Breast epithelium (tissue), 4 donors: ENCODE data around the gene C4BPA. TPM values are rescaled to one million over a fixed set of nuclear protein-coding genes. Genes with fewer than 3 reads are reported as not detected.

Source experiments
- DNase-seq, 2 donors: peaks; one replicate each; pipeline ENCODE4 v3.0.0-alpha.2; 2019; ENCODE audit warnings: low spot score in 2 of 2
- H3K27ac ChIP-seq, 2 donors: fragments of 200-600 bp; sonication (generic) in 1 of 2; one replicate each; pipeline ENCODE4 v1.5.1; 2016 to 2019; ENCODE audit warnings: mild to moderate bottlenecking in 1 of 2
- H3K27me3 ChIP-seq, 2 donors: fragments of 200-600 bp; sonication (generic) in 1 of 2; one replicate each; pipeline versions ENCODE4 v1.5.1 to v1.6.0; 2017 to 2019; ENCODE audit warnings: control low read depth in 1 of 2, mild to moderate bottlenecking in 1 of 2
- H3K36me3 ChIP-seq: fragments of 200-600 bp; one replicate; pipeline ENCODE4 v1.5.1; 2019
- H3K4me1 ChIP-seq, 2 donors: fragments of 200-600 bp; sonication (generic); one replicate each; pipeline ENCODE4 v1.5.1; 2016 to 2019; ENCODE audit warnings: control low read depth in 1 of 2
- H3K4me3 ChIP-seq, 3 donors: fragments of 200-600 bp; sonication (generic); 1 replicate in 2 of 3; 2 replicates in 1 of 3; pipeline ENCODE4 v1.5.1; 2016 to 2019; ENCODE audit warnings: mild to moderate bottlenecking in 3 of 3, moderate library complexity in 2 of 3
- H3K9me3 ChIP-seq, 2 donors: fragments of 200-600 bp; sonication (generic) in 1 of 2; one replicate each; pipeline ENCODE4 v1.5.1; 2016 to 2019; ENCODE audit warnings: control low read depth in 1 of 2
- POLR2A ChIP-seq: fragments of 450-650 bp; IDR thresholded peaks from one replicate; pipeline ENCODE4 v1.6.1; 2016; ENCODE audit warnings: antibody characterized with exemption, mild to moderate bottlenecking, moderate library complexity
- POLR2AphosphoS5 ChIP-seq, 3 donors: sonication (generic); formaldehyde crosslinking; IDR thresholded peaks; one replicate each; pipeline ENCODE4 v1.6.1; 2017; ENCODE audit warnings: antibody characterized with exemption in 3 of 3
- intact Hi-C: fragments of 100-400 bp; cut with DNase I; formaldehyde crosslinking; loops from one replicate; pipeline ENCODE4 v1.15.1; 2023; ENCODE audit warnings: low total_unique reads
- total RNA-seq, 3 donors: library from RNA; depleted of rRNA; stranded (reverse); fragments of >200 nt; gene quantifications; one replicate each; pipeline ENCODE4 v1.1.0, GENCODE V29; 2016
- TF ChIP-seq, protein P1 (sequence below), 3 donors: fragments of 450-650 bp; IDR thresholded peaks; one replicate each; pipeline ENCODE4 v1.5.1; 2016 to 2017; ENCODE audit warnings: antibody characterized with exemption in 3 of 3, mild to moderate bottlenecking in 3 of 3, moderate library complexity in 3 of 3

C4BPA gene
- total RNA-seq, 3 donors from 2014 or later = 6.4 to 7.5 TPM; not detected in 1

DNA sequence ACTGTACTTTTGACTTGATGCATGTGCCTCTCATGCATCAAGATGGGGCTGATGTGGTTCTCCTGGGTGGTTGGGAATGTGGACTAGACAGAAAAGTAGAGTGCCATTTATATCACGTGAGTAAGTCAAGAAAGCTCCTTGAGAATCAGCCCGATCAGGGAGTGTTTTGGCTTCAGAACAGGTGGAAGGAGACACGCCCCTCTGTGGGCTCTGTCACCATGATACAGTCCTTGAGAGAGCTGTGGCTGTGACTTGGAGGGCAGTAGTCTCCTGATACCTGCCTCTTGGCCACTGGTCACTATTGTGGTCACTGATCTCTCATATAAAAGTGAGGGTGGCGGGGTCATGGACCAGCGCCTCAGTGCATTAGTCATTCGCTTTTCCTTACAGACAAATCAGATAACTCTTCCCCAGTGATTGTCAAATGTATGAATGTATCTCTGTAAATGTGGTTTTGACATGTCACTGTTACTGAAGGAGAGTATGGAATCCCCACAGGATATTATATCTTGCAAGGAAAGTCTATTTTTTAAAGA lies 24.3 kb upstream of the C4BPA start:
- intact Hi-C loops = loop anchor here (5.0 kb wide), 1 partner anchor 598 kb away; no protein-coding TSS in a partner anchor
- no peak overlapping the region for H3K27ac ChIP-seq
- H3K36me3 ChIP-seq = no peaks in the 10 kb centered on the region
- no peaks in the 10 kb centered on the region for H3K9me3 ChIP-seq
- H3K27me3 ChIP-seq = no peaks in the 10 kb centered on the region
- no peak overlapping the region for H3K4me3 ChIP-seq
- no peak for DNase-seq
- TF ChIP-seq, protein P1, sequence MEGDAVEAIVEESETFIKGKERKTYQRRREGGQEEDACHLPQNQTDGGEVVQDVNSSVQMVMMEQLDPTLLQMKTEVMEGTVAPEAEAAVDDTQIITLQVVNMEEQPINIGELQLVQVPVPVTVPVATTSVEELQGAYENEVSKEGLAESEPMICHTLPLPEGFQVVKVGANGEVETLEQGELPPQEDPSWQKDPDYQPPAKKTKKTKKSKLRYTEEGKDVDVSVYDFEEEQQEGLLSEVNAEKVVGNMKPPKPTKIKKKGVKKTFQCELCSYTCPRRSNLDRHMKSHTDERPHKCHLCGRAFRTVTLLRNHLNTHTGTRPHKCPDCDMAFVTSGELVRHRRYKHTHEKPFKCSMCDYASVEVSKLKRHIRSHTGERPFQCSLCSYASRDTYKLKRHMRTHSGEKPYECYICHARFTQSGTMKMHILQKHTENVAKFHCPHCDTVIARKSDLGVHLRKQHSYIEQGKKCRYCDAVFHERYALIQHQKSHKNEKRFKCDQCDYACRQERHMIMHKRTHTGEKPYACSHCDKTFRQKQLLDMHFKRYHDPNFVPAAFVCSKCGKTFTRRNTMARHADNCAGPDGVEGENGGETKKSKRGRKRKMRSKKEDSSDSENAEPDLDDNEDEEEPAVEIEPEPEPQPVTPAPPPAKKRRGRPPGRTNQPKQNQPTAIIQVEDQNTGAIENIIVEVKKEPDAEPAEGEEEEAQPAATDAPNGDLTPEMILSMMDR (IDR thresholded peaks at IDR 0.05) = no peak
- TF ChIP-seq POLR2A (no peak), POLR2AphosphoS5 (IDR thresholded peaks at IDR 0.05) (no peak)
- H3K4me1 ChIP-seq = peaks cover 0 to under 1% of the 10 kb centered on the region in 2 donors

DNA sequence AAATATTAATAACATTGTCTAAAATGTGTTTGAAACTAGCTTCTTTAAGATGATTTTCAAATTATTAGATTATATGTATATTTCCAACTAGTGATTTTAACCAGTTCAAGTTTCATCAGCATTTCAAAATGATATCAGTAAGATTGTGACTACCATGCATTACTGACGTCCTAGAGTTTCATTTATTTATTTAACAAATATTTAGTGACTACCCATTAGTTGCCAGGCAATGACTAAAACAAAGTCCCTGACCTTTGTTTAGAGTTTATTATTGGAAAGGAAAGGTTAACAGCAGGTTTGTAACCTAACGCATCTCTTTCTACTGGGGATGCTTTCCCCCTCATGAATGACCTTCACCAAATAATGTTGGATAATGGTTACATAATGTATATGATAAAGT lies 22.9 kb upstream of the C4BPA start:
- no peaks in the 10 kb centered on the region for H3K27me3 ChIP-seq
- no peak overlapping the region for H3K4me3 ChIP-seq
- no peaks in the 10 kb centered on the region for H3K36me3 ChIP-seq
- TF ChIP-seq POLR2AphosphoS5 (IDR thresholded peaks at IDR 0.05) (no peak), POLR2A (no peak)
- H3K9me3 ChIP-seq = no peaks in the 10 kb centered on the region
- DNase-seq = no peak
- intact Hi-C loops = no loop called here
- no peaks in the 10 kb centered on the region for H3K4me1 ChIP-seq
- no peak overlapping the region for H3K27ac ChIP-seq

DNA sequence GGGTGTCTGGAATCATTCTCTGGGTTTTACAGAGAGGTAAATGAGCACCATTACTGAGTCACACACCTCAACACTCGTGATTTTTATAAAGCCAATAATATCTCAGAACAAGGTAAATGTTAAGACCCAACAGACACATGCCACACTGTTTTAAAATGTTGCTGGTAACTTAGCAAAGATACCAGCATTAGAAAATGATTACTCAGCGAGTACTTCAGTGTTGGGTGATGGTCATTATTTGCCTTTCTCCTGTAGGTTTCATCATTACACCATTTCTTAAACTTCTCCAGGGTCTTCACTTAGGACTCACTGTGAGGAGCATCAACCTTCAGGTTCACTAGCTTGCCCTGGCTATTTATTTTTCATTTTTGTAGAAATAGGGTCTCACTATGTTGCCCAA lies 22.2 kb upstream of the C4BPA start:
- intact Hi-C loops = no loop called here
- Histone ChIP-seq H3K4me1 (no peaks in the 10 kb centered on the region), H3K27ac (no peak overlapping the region), H3K4me3 (no peak overlapping the region), H3K27me3 (no peaks in the 10 kb centered on the region), H3K36me3 (no peaks in the 10 kb centered on the region), H3K9me3 (no peaks in the 10 kb centered on the region)
- no peak for DNase-seq
- TF ChIP-seq, protein P1 (IDR thresholded peaks at IDR 0.05) = no peak
- TF ChIP-seq POLR2A (no peak), POLR2AphosphoS5 (IDR thresholded peaks at IDR 0.05) (no peak)

DNA sequence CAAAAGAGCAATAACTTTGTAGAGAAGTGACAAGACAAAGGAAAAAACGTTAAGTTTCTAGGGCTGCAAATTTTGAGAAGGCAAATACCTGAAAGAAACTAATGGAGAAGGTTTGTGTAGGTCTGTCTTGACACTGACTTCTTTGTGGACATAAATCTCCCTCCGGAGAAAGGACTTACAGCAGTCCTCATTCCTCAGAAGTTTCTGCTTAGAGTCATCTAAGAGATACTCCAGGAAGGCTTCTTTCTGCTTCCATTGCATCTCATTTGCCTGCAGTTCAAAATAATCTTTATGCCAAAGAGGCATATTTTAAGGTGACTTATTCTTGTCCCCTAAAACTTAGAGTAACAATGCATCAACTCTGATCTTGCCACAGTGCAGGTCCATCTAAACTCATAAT lies 19.8 kb upstream of the C4BPA start:
- TF ChIP-seq POLR2A (no peak), POLR2AphosphoS5 (IDR thresholded peaks at IDR 0.05) (no peak)
- H3K36me3 ChIP-seq = no peaks in the 10 kb centered on the region
- H3K27ac ChIP-seq = no peak overlapping the region
- intact Hi-C loops = no loop called here
- no peaks in the 10 kb centered on the region for H3K27me3 ChIP-seq
- no peaks in the 10 kb centered on the region for H3K9me3 ChIP-seq
- H3K4me1 ChIP-seq = no peaks in the 10 kb centered on the region
- DNase-seq = no peak
- H3K4me3 ChIP-seq = no peak overlapping the region

DNA sequence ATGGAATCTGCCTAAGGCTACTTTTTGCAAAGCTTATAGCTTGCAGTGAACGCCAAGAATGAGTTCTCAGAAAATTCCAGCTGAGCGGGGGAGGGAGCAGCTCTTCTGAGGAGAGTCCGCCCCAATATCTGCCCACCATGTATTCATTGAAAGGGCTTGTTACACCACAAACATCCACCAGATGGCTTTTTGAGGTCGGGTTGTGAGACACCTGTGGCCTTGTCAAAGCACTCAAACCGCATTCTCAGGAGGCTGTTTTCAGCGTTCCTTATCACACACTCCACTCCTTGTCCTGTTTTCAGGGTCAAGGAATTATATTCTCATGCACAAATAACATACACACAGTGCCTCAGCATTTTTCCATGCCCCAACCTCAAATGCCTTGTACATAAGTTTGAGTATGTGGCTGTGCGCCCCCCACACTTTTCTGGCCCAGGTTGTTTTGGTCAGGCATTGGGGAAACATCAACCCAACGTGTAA lies 19.3 kb upstream of the C4BPA start:
- intact Hi-C loops = no loop called here
- Histone ChIP-seq H3K27ac (no peak overlapping the region), H3K4me3 (no peak overlapping the region), H3K9me3 (no peaks in the 10 kb centered on the region), H3K36me3 (no peaks in the 10 kb centered on the region), H3K4me1 (no peaks in the 10 kb centered on the region), H3K27me3 (no peaks in the 10 kb centered on the region)
- DNase-seq = peak in 1 of 2 donors; percentile 34
- TF ChIP-seq POLR2AphosphoS5 (IDR thresholded peaks at IDR 0.05) (no peak), POLR2A (no peak)
- TF ChIP-seq, protein P1 (IDR thresholded peaks at IDR 0.05) = peak; percentile 47 to 73 (median 62)

DNA sequence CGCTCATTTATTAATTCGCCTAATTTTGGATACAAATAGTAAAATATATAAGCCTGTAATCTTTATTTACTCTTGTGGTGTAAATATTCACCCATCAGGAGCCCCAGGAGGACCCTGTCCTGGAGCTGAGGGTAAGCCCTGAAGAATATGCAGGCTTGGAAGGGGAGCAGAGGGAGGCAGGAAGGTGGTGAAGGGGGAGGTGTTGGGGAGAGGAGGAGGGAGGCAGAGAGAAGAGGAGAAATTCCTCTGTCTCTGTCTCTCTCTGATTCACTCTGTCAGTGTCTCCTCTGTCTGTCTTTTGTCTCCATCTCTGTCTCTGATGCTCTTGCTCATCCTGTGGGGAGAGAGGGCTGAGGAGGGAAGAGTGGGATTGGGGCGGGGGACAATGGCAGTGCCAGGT lies 18.1 kb upstream of the C4BPA start:
- Histone ChIP-seq H3K27ac (no peak overlapping the region), H3K9me3 (no peaks in the 10 kb centered on the region), H3K4me3 (no peak overlapping the region), H3K36me3 (no peaks in the 10 kb centered on the region), H3K4me1 (no peaks in the 10 kb centered on the region), H3K27me3 (no peaks in the 10 kb centered on the region)
- DNase-seq = no peak
- intact Hi-C loops = no loop called here
- TF ChIP-seq, protein P1 (IDR thresholded peaks at IDR 0.05) = no peak
